Medulla oblongata (tissue), 1 donor: Measurements from ENCODE around the gene LIMS2.

Experiments used
- DNase-seq: peaks from one replicate; pipeline ENCODE4 v3.0.0-alpha.2; 2015; ENCODE audit errors: extremely low spot score

The LIMS2 gene

DNA sequence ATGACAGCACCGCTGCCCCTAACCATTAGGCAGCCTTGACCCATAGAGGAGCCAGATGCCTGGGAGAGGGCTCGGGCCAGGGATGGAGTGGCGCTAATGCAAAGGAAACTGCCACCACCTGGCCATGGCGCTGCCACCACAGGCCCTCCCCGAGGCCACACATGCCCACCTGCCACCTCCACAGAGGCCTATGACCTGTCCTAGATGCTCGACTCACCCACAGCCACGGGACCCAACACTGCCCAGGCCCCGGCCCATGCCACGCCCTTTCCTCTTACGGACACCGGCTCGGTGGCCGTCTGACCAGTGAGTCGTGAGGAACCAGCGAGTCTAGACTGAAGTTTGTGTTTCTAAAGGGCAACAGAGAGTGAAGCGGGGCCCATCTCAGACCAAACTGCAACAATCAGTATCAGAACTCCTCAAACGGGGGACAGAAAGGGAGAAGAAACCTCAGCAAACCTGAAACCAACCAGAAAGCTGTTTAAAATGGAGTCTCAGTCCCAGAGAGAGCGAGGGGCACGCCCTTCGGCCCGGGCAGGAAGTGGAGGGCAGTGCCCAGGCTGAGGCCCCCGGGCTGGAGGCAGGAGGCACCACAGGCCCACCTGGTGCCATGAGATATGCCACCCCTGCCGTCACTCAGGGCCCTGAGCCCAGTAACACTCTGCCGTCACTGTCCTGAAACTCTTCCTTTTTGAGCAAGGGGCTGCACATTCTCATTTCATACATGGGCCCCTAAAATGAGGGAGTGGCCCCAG lies 28.7 kb downstream of the LIMS2 start:
- DNase-seq, result no peak

GRCh38 chr2:127645395-127646291 lies 29.7 kb downstream of the LIMS2 start, which contains the start of gene GPR17:
TSS of gene GPR17 (plus strand) at chr2:127646153. CDS start at chr2:127650736, 4,583 bp downstream.
- peak; percentile 70 for DNase-seq

- DNase-seq, result no peak
Observed at GRCh38 chr2:127645026-127645394, 30.3 kb downstream of the LIMS2 start.

- DNase-seq, result no peak
Observed at GRCh38 chr2:127644066-127645025, 31.0 kb downstream of the LIMS2 start.

DNA sequence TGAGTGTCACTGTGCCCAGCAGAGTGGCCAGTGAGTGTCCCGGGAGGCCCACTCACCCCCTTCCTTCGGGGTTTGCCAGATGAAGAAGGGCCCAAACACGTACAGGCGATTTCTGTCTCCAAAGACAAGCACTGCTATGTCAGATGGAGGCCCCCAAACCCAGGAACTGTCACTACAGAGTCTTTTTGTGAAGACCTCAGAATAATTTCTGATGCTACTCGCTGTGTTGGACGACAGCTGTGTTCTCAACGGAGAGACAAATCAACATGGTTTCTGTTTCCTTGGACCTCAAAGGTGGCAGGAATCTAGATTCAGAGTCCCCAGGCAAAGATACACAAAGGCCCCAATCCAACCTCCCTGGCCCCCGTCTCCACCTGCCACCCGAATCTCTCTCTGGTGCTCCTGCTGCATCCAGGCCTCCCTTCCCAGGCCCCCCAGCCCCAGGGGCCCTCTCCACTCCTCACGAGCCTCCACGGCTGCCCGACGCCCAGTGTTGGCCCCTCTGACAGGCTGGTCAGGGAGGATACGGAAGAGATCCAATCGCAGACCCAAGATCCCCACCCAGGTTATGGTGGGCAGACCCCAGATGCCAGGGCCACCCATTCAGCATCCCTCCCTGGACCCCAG lies 31.8 kb downstream of the LIMS2 start:
- no peak for DNase-seq

GRCh38 chr2:127642706-127643438 lies 32.5 kb downstream of the LIMS2 start:
- DNase-seq, result no peak

DNA sequence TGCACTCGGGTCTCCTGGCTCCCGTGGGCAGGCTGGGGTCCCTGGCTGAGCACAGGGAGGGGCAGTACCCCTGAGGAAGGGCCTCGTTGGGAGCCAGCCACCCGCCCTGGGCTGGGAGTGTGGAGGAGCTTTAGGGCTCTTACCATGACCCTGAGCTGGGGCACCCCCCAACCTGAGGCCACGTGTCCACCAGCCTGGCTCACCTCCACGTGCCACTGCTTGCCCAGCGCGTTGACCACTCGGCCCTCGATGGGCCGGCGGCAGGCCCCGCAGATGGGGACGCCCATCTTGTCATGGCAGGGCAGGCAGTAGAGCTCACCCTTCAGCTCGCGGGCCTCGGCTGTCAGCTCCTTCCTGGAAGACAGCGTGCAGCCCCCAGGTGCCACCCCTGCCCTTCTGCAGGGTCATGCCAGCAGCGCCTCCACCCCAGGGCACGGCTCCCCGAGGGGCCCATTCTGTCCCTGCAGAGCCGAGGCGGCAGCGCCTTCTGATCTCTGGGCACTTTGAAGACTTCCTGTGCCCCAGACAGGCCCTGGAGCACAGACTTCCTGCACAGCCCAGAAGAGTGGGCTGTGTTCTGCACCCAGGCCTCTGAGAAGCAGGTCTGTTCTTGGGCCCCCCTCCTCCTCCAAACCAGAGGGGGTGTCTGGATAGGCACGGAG lies 33.4 kb downstream of the LIMS2 start:
- DNase-seq, result no peak

GRCh38 chr2:127641133-127641532 lies 34.2 kb downstream of the LIMS2 start:
- no peak for DNase-seq

GRCh38 chr2:127640082-127641072 lies 35.0 kb downstream of the LIMS2 start:
- DNase-seq, result no peak

GRCh38 chr2:127639111-127639474 lies 36.2 kb downstream of the LIMS2 start:
- DNase-seq, result no peak

DNA sequence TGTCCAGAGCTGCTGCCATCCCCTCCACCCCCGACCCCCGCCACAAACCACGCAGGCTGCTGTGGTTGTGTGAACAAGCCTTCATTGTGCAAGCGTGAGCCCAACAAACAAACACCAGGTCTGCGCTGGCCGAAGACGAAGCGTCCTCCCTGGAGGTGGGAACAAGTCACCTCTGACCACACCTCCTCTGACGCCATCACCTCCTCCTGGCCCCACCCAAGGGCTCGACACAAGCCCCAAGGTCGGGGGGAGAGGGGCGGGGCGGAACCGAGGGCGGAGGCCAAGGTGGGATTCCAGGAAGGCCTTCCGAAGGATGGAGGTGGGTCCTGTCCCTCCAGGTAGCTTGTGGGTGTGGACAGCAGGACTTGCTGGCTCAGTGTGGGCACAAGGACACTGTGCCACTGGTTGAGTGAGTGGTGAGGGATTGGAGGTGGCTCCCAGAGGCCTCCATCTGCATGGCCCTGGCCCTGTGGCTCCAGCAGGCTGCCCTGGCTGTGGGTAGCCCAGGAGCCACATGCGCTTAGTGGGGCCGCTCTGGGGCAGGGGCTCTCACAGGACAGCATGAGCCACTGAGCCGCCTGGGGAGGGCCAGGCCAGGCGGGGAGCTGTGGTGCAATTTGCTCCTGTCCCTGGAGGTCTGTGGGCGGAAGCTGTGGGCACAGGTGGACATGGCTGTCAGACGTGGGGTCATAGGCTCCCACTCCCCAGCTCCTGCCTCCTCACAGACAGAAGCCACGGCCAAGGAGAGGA lies 36.8 kb downstream of the LIMS2 start:
- DNase-seq, result no peak

DNA sequence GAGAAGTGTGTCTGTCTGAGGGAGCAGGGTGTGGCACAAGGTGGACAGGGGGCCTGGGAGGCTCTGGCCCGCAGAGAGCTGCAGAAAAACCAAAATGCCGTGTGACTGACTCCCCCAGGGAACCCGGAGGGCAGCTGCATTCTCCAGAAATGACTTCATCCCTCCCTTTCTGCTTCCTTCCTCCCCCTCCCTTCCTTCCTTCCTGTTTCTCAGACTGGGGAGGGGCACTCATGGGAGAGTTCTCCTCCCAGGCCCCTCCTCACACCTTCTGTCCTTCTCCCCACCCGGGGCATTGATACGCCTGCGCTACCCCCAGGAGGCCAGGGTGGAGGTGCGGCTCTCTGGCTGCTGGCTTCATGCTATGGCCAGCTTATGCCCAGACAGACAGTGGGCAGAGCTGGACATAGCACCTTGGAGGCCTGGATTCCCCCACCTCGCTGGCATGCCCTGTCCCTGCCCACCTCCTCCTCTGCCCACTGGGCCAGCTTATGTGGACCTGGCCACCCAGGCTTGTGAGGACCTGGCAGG lies 37.5 kb downstream of the LIMS2 start:
- DNase-seq, result no peak

- no peak for DNase-seq
Observed at GRCh38 chr2:127637236-127637630, 38.1 kb downstream of the LIMS2 start.

DNA sequence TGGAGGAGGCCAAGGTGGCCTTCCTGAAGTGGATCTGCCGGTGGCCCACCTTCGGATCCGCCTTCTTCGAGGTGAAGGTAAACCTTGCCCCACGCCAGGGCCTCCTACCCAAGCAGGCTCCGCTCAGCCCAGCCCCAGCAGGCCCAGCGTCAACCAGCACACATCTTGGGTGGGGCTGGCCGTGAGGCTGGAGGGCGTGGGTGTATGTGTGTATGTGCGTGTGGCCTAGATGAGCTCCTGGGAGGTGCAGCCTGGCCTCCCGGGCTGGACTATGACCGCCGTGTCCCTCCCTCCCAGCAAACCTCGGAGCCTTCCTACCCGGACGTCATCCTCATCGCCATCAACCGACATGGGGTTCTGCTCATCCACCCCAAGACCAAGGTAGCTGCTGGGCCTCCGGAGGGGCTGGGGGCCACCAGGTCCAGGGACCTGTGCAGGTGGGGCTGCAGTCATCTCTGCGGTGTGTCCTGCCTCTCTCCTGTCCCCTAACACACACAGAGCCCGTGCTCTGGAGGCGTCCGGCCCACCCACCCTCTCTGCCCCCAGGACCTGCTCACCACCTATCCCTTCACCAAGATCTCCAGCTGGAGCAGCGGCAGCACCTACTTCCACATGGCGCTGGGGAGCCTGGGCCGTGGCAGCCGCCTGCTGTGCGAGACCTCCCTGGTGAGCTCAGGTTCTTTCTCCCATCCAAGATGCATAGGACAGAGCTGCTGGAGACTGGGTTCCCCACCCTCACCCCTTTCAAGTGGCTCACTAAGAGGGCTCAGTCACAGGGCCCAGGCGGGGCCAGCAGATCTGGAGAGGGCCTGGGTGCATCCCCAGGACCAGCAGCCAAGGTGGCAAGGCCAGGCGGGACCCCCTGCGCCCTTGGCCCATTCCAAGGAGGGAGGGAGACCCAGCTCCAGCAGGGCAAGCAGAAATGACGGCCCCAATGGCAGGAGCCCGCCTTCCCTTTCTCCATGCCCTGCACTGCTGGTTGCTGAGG lies 38.8 kb downstream of the LIMS2 start:
- DNase-seq, result no peak

- no peak for DNase-seq
Observed at GRCh38 chr2:127635380-127636237, 39.7 kb downstream of the LIMS2 start.
